Endothelial cell of umbilical vein (primary cell): Measurements from ENCODE around the gene SHFL. TPM values are rescaled to one million over a fixed set of nuclear protein-coding genes. Genes with fewer than 3 reads are reported as not detected.

Source experiments
- BruUV-seq: library from RNA; stranded (reverse); fragments of 400-500 nt; replicated peaks from 2 replicates; lab custom pipeline; 2021; lab: Mats Ljungman, UMichigan
- CTCF ChIA-PET: fragments of 300-600, 350-600 bp; sonication (Branson Sonifier 250); formaldehyde crosslinking; loops from one replicate; lab custom pipeline; 2021; ENCODE audit warnings: antibody characterized with exemption, inconsistent platforms; lab: Charles Lee
- POLR2A ChIA-PET: fragments of 300-600, 350-600 bp; sonication (Branson Sonifier 250); formaldehyde crosslinking; loops from one replicate; lab custom pipeline; 2021; ENCODE audit warnings: antibody characterized with exemption, inconsistent platforms; lab: Charles Lee
- DNase-seq: peaks from one replicate; pipeline ENCODE4 v3.0.0-alpha.2; 2011; ENCODE audit warnings: low read depth, low spot score
- FAIRE-seq: peaks from 2 replicates; lab custom pipeline; 2011; peaks lifted over from hg19 to GRCh38; lab: Jason Lieb, UNC
- H2AFZ ChIP-seq: 2 replicates; pipeline ENCODE4 v1.6.0; 2012; ENCODE audit warnings: low read depth, low read length, control low read depth, inconsistent platforms
- H3K27ac ChIP-seq: 2 replicates; pipeline ENCODE4 v1.5.1; 2011; ENCODE audit warnings: low read depth, mild to moderate bottlenecking, control low read depth, low read length, moderate library complexity; ENCODE audit not compliant: insufficient read depth
- H3K27me3 ChIP-seq, 2 experiments: 2 replicates each; pipeline versions ENCODE4 v1.6.0 to v1.6.1; 2011; ENCODE audit warnings: low read length in 2 of 2, mixed read lengths in 1 of 2; ENCODE audit not compliant: control insufficient read depth in 2 of 2, insufficient read depth in 2 of 2
- H3K36me3 ChIP-seq, 2 experiments: 2 replicates in 1 of 2; 3 replicates in 1 of 2; pipeline ENCODE4 v1.5.1; 2011; ENCODE audit warnings: low read length in 2 of 2, mild to moderate bottlenecking in 1 of 2, moderate library complexity in 1 of 2; ENCODE audit not compliant: control insufficient read depth in 2 of 2, insufficient read depth in 2 of 2; ENCODE audit errors: extremely low read depth in 1 of 2
- H3K4me1 ChIP-seq: 3 replicates; pipeline ENCODE4 v1.5.1; 2011; ENCODE audit warnings: mild to moderate bottlenecking, low read length; ENCODE audit not compliant: control insufficient read depth, insufficient read depth; ENCODE audit errors: extremely low read depth
- H3K4me2 ChIP-seq: 2 replicates; pipeline ENCODE4 v1.6.1; 2011; ENCODE audit warnings: low read length, control low read depth, mixed read lengths; ENCODE audit not compliant: insufficient read depth
- H3K4me3 ChIP-seq, 3 experiments: fragments of 200-600 bp in 1 of 3; sonication (generic), shearing (Covaris generic) in 1 of 3; replicated peaks in 1 of 3; 2 replicates each; pipeline ENCODE4 v1.5.1; 2011 to 2016; ENCODE audit warnings: control low read depth in 3 of 3, low read length in 3 of 3, mild to moderate bottlenecking in 2 of 3, inconsistent platforms in 1 of 3, low read depth in 1 of 3, moderate library complexity in 1 of 3; ENCODE audit not compliant: insufficient read depth in 1 of 3
- H3K79me2 ChIP-seq: 2 replicates; pipeline ENCODE4 v1.6.0; 2012; ENCODE audit warnings: low read length, inconsistent platforms; ENCODE audit not compliant: control insufficient read depth, insufficient read depth
- H3K9ac ChIP-seq: replicated peaks from 2 replicates; pipeline ENCODE3; 2011; ENCODE audit warnings: low read length, control low read depth; ENCODE audit not compliant: insufficient read depth; ENCODE audit errors: extremely low read depth
- H3K9me1 ChIP-seq: replicated peaks from 3 replicates; pipeline ENCODE4 v1.6.0; 2011; ENCODE audit warnings: mild to moderate bottlenecking, low read length; ENCODE audit not compliant: control insufficient read depth, insufficient read depth; ENCODE audit errors: extremely low read depth
- H3K9me3 ChIP-seq: replicated peaks from 2 replicates; pipeline ENCODE4 v1.5.1; 2012; ENCODE audit warnings: low read length, inconsistent platforms; ENCODE audit not compliant: control insufficient read depth, insufficient read depth
- H4K20me1 ChIP-seq: replicated peaks from 2 replicates; pipeline ENCODE3; 2011; ENCODE audit warnings: mild to moderate bottlenecking, low read length; ENCODE audit not compliant: control insufficient read depth, insufficient read depth; ENCODE audit errors: extremely low read depth
- CTCF ChIP-seq, 2 donors: IDR thresholded peaks; 1 replicate in 1 of 2; 2 replicates in 1 of 2; pipeline ENCODE4 v1.5.1; 2011; ENCODE audit warnings: low read length in 2 of 2, mild to moderate bottlenecking in 2 of 2, moderate library complexity in 2 of 2, control low read depth in 1 of 2, inconsistent platforms in 1 of 2, low read depth in 1 of 2; ENCODE audit not compliant: insufficient read depth in 1 of 2; ENCODE audit errors: extremely low read depth in 1 of 2
- EZH2 ChIP-seq: IDR thresholded peaks from 2 replicates; pipeline ENCODE4 v1.6.1; 2012; ENCODE audit warnings: borderline replicate concordance, low read depth, mild to moderate bottlenecking, moderate library complexity, low read length, inconsistent platforms; ENCODE audit not compliant: severe bottlenecking
- FOS ChIP-seq: IDR thresholded peaks from 2 replicates; pipeline ENCODE4 v1.6.1; 2011; ENCODE audit warnings: mild to moderate bottlenecking, low read length, moderate library complexity, borderline replicate concordance; ENCODE audit not compliant: insufficient read depth
- GATA2 ChIP-seq: IDR thresholded peaks from 2 replicates; pipeline ENCODE4 v1.7.0; 2011; ENCODE audit warnings: low read depth, mild to moderate bottlenecking, moderate library complexity, mixed read lengths, low read length; ENCODE audit not compliant: insufficient read length, insufficient read depth
- JUN ChIP-seq: IDR thresholded peaks from 2 replicates; pipeline ENCODE4 v1.6.1; 2011; ENCODE audit warnings: borderline replicate concordance, low read depth; ENCODE audit not compliant: insufficient read length, insufficient read depth
- MAX ChIP-seq: IDR thresholded peaks from 2 replicates; pipeline ENCODE4 v1.6.1; 2011; ENCODE audit not compliant: insufficient read depth, insufficient read length
- MYC ChIP-seq: IDR thresholded peaks from one replicate; pipeline ENCODE4 v1.6.1; 2011; ENCODE audit warnings: mild to moderate bottlenecking, low read depth, low read length
- POLR2A ChIP-seq: IDR thresholded peaks from 2 replicates; pipeline ENCODE4 v1.6.1; 2012; ENCODE audit warnings: low read depth, mild to moderate bottlenecking, control low read depth, low read length
- POLR2AphosphoS5 ChIP-seq: IDR thresholded peaks from 2 replicates; pipeline ENCODE4 v1.6.1; 2012; ENCODE audit warnings: low read depth, mild to moderate bottlenecking, control low read depth, low read length, moderate library complexity; ENCODE audit not compliant: insufficient read depth
- dilution Hi-C: fragments of 300-500 bp; cut with MboI; formaldehyde crosslinking; loops from one replicate; pipeline ENCODE4 v1.15.0; 2019; ENCODE audit warnings: low sequenced_read_pairs; ENCODE audit not compliant: extremely low pct_ligation_motif_present
- intact Hi-C: fragments of 100-400 bp; cut with micrococcal nuclease; formaldehyde crosslinking; loops from one replicate; pipeline ENCODE4 v1.10.0; 2022
- polyA plus RNA-seq, 4 experiments: library from polyadenylated mRNA; depleted of rRNA in 3 of 4; stranded (reverse) in 3 of 4; unstranded in 1 of 4; fragments of >200 nt; gene quantifications; 2 replicates each; pipeline versions ENCODE4 v1.2.1 to v1.2.3, GENCODE V29; 2011 to 2012; ENCODE audit warnings: missing spikeins in 1 of 4
- total RNA-seq: library from RNA; stranded (reverse); gene quantifications from 2 replicates; pipeline ENCODE4 v1.2.3, GENCODE V29; 2021

The SHFL gene
- total and polyA plus RNA-seq, 2 donors (not counting 3 experiments of a cell fraction or from before 2014, with no cell fraction given), result 34.4 to 36.9 TPM

GRCh38 chr19:10049626-10050025 lies 36.5 kb upstream of the SHFL start:
- ChIA-PET CTCF (no interaction called here), POLR2A (no interaction called here)
- Histone ChIP-seq H3K27me3 (no peaks in the 10 kb centered on the region), H3K36me3 (no peaks in the 10 kb centered on the region), H4K20me1 (no peaks in the 10 kb centered on the region), H3K9me1 (no peaks in the 10 kb centered on the region), H3K27ac (no peak overlapping the region), H3K4me2 (no peak overlapping the region), H2AFZ (no peak overlapping the region), H3K79me2 (no peaks in the 10 kb centered on the region), H3K4me1 (no peaks in the 10 kb centered on the region), H3K9me3 (no peaks in the 10 kb centered on the region), H3K4me3 (no peak overlapping the region), H3K9ac (no peak overlapping the region)
- intact Hi-C loops (no loop called here), dilution Hi-C loops (no loop called here)
- FAIRE-seq (no peak), DNase-seq (no peak)
- BruUV-seq, result no TSS peak
- TF ChIP-seq MAX (no peak), POLR2AphosphoS5 (no peak), JUN (no peak), MYC (no peak), EZH2 (no peak), GATA2 (no peak), POLR2A (no peak), CTCF (IDR thresholded peaks at IDR 0.05; ENCODE audit: extremely low read depth in 1 of 2, insufficient read depth in 1 of 2, low read depth in 1 of 2, low read length in 2 of 2) (no peak), FOS (no peak)
